ENCODE measurements around the gene C2CD2.

DNA sequence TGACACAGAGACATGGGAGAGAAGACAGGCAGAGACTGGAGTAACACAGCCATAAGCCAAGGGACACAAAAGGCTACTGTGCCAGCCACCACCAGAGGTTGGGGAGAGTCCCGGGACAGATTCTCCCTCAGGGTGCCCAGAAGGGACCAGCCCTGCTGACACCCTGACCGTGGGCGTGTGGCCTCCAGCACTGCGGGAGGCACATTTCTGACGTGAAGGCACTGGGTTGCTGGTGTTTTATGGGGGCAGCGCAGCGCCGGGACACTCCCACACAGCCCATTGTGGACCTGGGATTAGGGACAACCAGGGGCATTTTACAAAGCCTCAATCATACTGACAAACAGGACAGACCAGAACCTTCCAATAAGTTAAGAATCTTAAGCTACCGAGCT is 100.9 kb downstream of the C2CD2 start:
- TF ChIP-seq CSDC2 (CRISPR knock-in tag; IDR thresholded peaks at IDR 0.05) = no peak
- TF ChIP-seq BACH2 (CRISPR knock-in tag; IDR thresholded peaks at IDR 0.05; ENCODE audit: borderline replicate concordance) = no peak
- no peak for TF ChIP-seq ZNF70 (CRISPR knock-in tag; IDR thresholded peaks at IDR 0.05)
- no peak for TF ChIP-seq ZFP30 (CRISPR knock-in tag; IDR thresholded peaks at IDR 0.05)
- no peak for TF ChIP-seq OSR1 (CRISPR knock-in tag; IDR thresholded peaks at IDR 0.05)
- TF ChIP-seq, protein P1, sequence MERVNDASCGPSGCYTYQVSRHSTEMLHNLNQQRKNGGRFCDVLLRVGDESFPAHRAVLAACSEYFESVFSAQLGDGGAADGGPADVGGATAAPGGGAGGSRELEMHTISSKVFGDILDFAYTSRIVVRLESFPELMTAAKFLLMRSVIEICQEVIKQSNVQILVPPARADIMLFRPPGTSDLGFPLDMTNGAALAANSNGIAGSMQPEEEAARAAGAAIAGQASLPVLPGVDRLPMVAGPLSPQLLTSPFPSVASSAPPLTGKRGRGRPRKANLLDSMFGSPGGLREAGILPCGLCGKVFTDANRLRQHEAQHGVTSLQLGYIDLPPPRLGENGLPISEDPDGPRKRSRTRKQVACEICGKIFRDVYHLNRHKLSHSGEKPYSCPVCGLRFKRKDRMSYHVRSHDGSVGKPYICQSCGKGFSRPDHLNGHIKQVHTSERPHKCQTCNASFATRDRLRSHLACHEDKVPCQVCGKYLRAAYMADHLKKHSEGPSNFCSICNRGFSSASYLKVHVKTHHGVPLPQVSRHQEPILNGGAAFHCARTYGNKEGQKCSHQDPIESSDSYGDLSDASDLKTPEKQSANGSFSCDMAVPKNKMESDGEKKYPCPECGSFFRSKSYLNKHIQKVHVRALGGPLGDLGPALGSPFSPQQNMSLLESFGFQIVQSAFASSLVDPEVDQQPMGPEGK (CRISPR knock-in tag; IDR thresholded peaks at IDR 0.05; ENCODE audit: borderline replicate concordance) = no peak
- TF ChIP-seq ZNF8 (CRISPR knock-in tag; IDR thresholded peaks at IDR 0.05) = no peak
- no peak for TF ChIP-seq PPARA (CRISPR knock-in tag; IDR thresholded peaks at IDR 0.05; ENCODE audit: borderline replicate concordance)
- TF ChIP-seq, protein P2, sequence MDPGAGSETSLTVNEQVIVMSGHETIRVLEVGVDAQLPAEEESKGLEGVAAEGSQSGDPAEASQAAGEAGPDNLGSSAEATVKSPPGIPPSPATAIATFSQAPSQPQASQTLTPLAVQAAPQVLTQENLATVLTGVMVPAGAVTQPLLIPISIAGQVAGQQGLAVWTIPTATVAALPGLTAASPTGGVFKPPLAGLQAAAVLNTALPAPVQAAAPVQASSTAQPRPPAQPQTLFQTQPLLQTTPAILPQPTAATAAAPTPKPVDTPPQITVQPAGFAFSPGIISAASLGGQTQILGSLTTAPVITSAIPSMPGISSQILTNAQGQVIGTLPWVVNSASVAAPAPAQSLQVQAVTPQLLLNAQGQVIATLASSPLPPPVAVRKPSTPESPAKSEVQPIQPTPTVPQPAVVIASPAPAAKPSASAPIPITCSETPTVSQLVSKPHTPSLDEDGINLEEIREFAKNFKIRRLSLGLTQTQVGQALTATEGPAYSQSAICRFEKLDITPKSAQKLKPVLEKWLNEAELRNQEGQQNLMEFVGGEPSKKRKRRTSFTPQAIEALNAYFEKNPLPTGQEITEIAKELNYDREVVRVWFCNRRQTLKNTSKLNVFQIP (CRISPR knock-in tag; IDR thresholded peaks at IDR 0.05; ENCODE audit: borderline replicate concordance, low read depth) = no peak
- TF ChIP-seq ISL1 (CRISPR knock-in tag; IDR thresholded peaks at IDR 0.05) = no peak
- TF ChIP-seq ZFP3 (CRISPR knock-in tag; IDR thresholded peaks at IDR 0.05) = no peak
- no peak for TF ChIP-seq ESRRG (CRISPR knock-in tag; IDR thresholded peaks at IDR 0.05)
- TF ChIP-seq, protein P3, sequence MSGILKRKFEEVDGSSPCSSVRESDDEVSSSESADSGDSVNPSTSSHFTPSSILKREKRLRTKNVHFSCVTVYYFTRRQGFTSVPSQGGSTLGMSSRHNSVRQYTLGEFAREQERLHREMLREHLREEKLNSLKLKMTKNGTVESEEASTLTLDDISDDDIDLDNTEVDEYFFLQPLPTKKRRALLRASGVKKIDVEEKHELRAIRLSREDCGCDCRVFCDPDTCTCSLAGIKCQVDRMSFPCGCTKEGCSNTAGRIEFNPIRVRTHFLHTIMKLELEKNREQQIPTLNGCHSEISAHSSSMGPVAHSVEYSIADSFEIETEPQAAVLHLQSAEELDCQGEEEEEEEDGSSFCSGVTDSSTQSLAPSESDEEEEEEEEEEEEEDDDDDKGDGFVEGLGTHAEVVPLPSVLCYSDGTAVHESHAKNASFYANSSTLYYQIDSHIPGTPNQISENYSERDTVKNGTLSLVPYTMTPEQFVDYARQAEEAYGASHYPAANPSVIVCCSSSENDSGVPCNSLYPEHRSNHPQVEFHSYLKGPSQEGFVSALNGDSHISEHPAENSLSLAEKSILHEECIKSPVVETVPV (CRISPR knock-in tag; IDR thresholded peaks at IDR 0.05) = no peak
- no peak for TF ChIP-seq ARNTL (CRISPR knock-in tag; IDR thresholded peaks at IDR 0.05; ENCODE audit: borderline replicate concordance, low read depth)

Measured in SK-N-SH treated with all-trans-retinoic acid at 6 μM for 48 hours (cell line).